T-helper 2 cell (primary cell): Measurements from ENCODE around the gene GOLPH3L.
"Not testable (repeated sequence)": the region's sequence is repeated elsewhere in the genome, so short reads cannot be mapped to it uniquely, and the experiment has no call there.

ENCODE experiments used
- DNase-seq, 5 experiments: peaks; one replicate each; pipeline versions ENCODE4 v3.0.0 to v3.0.0-alpha.2; 2012 to 2022

GOLPH3L gene

GRCh38 chr1:150657064-150657463 is 39.9 kb downstream of the GOLPH3L start:
- DNase-seq: not testable (repeated sequence)

GRCh38 chr1:150654635-150655034 is 42.3 kb downstream of the GOLPH3L start:
- not testable (repeated sequence) for DNase-seq

GRCh38 chr1:150650193-150650592 is 46.8 kb downstream of the GOLPH3L start:
- no peak for DNase-seq

- no peak for DNase-seq
These were observed 47.4 kb downstream of the GOLPH3L start for GRCh38 chr1:150649441-150650075.

- DNase-seq: no peak
These were observed 54.7 kb downstream of the GOLPH3L start for GRCh38 chr1:150642296-150642695.

- not testable (repeated sequence) for DNase-seq
These were observed 55.7 kb downstream of the GOLPH3L start for GRCh38 chr1:150641126-150641815.

- DNase-seq: not testable (repeated sequence)
These were observed 58.5 kb downstream of the GOLPH3L start for GRCh38 chr1:150638430-150638829.

GRCh38 chr1:150634839-150635622 is 61.9 kb downstream of the GOLPH3L start:
- DNase-seq: not testable (repeated sequence)

- DNase-seq: peak; percentile 86 to 100 (median 95)
These were observed 67.6 kb downstream of the GOLPH3L start, which contains the start of gene ENSA for GRCh38 chr1:150629115-150629928. Gene ENSA (minus strand): TSS chr1:150629612. CDS start chr1:150629470, 142 bp downstream.

GRCh38 chr1:150628766-150629114 is 68.2 kb downstream of the GOLPH3L start:
- DNase-seq: no peak

GRCh38 chr1:150627826-150628410 is 69.0 kb downstream of the GOLPH3L start:
- no peak for DNase-seq

- peak in 1 of 5 experiments; percentile 37 for DNase-seq
These were observed 70.8 kb downstream of the GOLPH3L start for GRCh38 chr1:150626150-150626549.

- not testable (repeated sequence) for DNase-seq
These were observed 72.4 kb downstream of the GOLPH3L start for GRCh38 chr1:150624546-150624945.

- not testable (repeated sequence) for DNase-seq
These were observed 72.8 kb downstream of the GOLPH3L start for GRCh38 chr1:150624134-150624533.

GRCh38 chr1:150622303-150622975 is 74.5 kb downstream of the GOLPH3L start:
- peak in 1 of 5 experiments; percentile 42 for DNase-seq

GRCh38 chr1:150621497-150622302 is 75.3 kb downstream of the GOLPH3L start:
- DNase-seq: peak in 4 of 5 experiments; percentile 31 to 77 (median 48)

GRCh38 chr1:150620919-150621318 is 76.0 kb downstream of the GOLPH3L start:
- DNase-seq: no peak

- DNase-seq: peak in 1 of 5 experiments; percentile 48
These were observed 77.1 kb downstream of the GOLPH3L start for GRCh38 chr1:150619576-150620509.
